ENCODE data around the gene CTDP1. TPM values are rescaled to one million over a fixed set of nuclear protein-coding genes. Genes with fewer than 3 reads are reported as not detected.

The CTDP1 gene
- total RNA-seq, 4 donors from 2014 or later: 18.1 to 40.5 (median 25.7) TPM

DNA sequence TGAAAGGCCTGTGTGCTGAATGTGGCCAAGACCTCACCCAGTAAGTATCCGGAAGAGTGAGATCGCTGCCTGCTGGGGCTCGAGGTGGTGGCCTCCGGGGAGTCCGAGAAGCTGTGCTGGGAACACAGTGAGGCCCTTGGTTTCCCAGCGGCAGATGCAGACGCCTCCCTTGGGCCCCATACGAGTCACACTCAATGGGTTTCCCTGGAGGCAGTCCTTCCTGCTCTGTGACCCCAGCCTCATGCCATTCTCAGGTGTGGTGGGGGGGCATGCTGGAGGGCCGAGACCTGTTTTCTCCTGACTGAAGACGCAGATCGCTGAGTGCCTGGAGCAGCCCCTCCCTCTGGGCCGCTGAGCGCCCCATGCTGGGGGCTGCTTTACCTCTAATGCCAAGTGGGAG lies 15.7 kb downstream of the CTDP1 start:
- H3K36me3 ChIP-seq: peaks cover 0 to 54% (median 0%) of the 10 kb centered on the region in 3 donors
- TF ChIP-seq EP300 (IDR thresholded peaks at IDR 0.05) (no peak), POLR2A (IDR thresholded peaks at IDR 0.05) (no peak)
- TF ChIP-seq, protein P1, sequence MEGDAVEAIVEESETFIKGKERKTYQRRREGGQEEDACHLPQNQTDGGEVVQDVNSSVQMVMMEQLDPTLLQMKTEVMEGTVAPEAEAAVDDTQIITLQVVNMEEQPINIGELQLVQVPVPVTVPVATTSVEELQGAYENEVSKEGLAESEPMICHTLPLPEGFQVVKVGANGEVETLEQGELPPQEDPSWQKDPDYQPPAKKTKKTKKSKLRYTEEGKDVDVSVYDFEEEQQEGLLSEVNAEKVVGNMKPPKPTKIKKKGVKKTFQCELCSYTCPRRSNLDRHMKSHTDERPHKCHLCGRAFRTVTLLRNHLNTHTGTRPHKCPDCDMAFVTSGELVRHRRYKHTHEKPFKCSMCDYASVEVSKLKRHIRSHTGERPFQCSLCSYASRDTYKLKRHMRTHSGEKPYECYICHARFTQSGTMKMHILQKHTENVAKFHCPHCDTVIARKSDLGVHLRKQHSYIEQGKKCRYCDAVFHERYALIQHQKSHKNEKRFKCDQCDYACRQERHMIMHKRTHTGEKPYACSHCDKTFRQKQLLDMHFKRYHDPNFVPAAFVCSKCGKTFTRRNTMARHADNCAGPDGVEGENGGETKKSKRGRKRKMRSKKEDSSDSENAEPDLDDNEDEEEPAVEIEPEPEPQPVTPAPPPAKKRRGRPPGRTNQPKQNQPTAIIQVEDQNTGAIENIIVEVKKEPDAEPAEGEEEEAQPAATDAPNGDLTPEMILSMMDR (IDR thresholded peaks at IDR 0.05): no peak

GRCh38 chr18:79695856-79696850 lies 16.6 kb downstream of the CTDP1 start:
- 90 to 92% methylated on average over 53 of the region's 53 CpGs for WGBS, 2 donors
- no peak for DNase-seq (ENCODE audit: low spot score in 2 of 2)
- TF ChIP-seq, protein P1 (IDR thresholded peaks at IDR 0.05): no peak
- TF ChIP-seq POLR2A (IDR thresholded peaks at IDR 0.05): no peak
- no peak for TF ChIP-seq EP300 (IDR thresholded peaks at IDR 0.05)

More for the DNA sequence above, 15.7 kb downstream of the CTDP1 start:
- Histone ChIP-seq H3K4me3 (no peak overlapping the region), H3K27ac (no peak overlapping the region), H3K27me3 (no peaks in the 10 kb centered on the region), H3K9me3 (peaks cover 0 to 3% (median 0%) of the 10 kb centered on the region in 4 donors), H3K4me1 (peaks cover 0 to 8% (median 0%) of the 10 kb centered on the region in 4 donors)
- WGBS, 2 donors: 85 to 86% methylated on average over 12 to 13 of the region's 13 CpGs
- DNase-seq (ENCODE audit: low spot score in 2 of 2): no peak

GRCh38 chr18:79697178-79697577 lies 17.6 kb downstream of the CTDP1 start:
- Histone ChIP-seq H3K4me3 (no peak overlapping the region), H3K4me1 (peaks cover 0 to 8% (median 0%) of the 10 kb centered on the region in 4 donors), H3K27me3 (no peaks in the 10 kb centered on the region), H3K9me3 (peaks cover 0 to 8% (median 0%) of the 10 kb centered on the region in 4 donors), H3K36me3 (peaks cover 0 to 69% (median 0%) of the 10 kb centered on the region in 3 donors), H3K27ac (no peak overlapping the region)
- TF ChIP-seq POLR2A (IDR thresholded peaks at IDR 0.05): no peak
- TF ChIP-seq, protein P1 (IDR thresholded peaks at IDR 0.05): no peak
- 93 to 95% methylated on average over 23 to 24 of the region's 24 CpGs for WGBS, 2 donors
- DNase-seq (ENCODE audit: low spot score in 2 of 2): no peak

More at GRCh38 chr18:79695856-79696850, 16.6 kb downstream of the CTDP1 start:
- Histone ChIP-seq H3K27me3 (no peaks in the 10 kb centered on the region), H3K27ac (no peak overlapping the region), H3K9me3 (peaks cover 0 to 8% (median 0%) of the 10 kb centered on the region in 4 donors), H3K36me3 (peaks cover 0 to 63% (median 0%) of the 10 kb centered on the region in 3 donors), H3K4me1 (peaks cover 0 to 8% (median 0%) of the 10 kb centered on the region in 4 donors), H3K4me3 (no peak overlapping the region)

DNA sequence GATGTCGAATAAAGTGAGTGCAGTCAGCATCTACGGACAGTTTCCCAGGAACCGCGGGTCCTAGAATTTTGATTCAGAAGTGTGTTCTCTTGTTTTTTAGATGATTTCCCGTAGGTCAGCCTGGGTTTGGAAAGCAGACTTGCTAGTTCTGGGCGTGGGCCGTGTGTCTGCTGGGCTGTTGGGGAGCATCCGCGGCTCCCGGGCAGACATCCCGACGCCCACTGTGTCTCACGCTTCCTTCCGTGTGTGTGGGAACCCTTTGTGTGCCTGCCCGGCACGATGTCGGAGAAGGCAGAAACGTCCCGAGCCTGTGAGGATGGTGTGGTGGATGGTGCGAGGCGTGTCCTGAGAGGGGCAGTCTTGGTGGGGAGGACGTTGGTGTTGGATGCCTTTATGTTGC lies 18.4 kb downstream of the CTDP1 start:
- Histone ChIP-seq H3K36me3 (peaks cover 0 to 77% (median 0%) of the 10 kb centered on the region in 3 donors), H3K27me3 (no peaks in the 10 kb centered on the region), H3K4me3 (no peak overlapping the region), H3K4me1 (peaks cover 0 to 6% (median 0%) of the 10 kb centered on the region in 4 donors), H3K9me3 (peaks cover 0 to 8% (median 0%) of the 10 kb centered on the region in 4 donors), H3K27ac (no peak overlapping the region)
- 89 to 90% methylated on average over 22 of the region's 22 CpGs for WGBS, 2 donors
- DNase-seq (ENCODE audit: low spot score in 2 of 2): no peak
- TF ChIP-seq POLR2A (IDR thresholded peaks at IDR 0.05) (no peak), EP300 (IDR thresholded peaks at IDR 0.05) (no peak)
- TF ChIP-seq, protein P1 (IDR thresholded peaks at IDR 0.05): no peak

Measured in tibial nerve (tissue), 4 donors.